NB4 (cell line): ENCODE measurements around the gene TDRD6.

Source experiments
- MYC ChIP-seq: IDR thresholded peaks from 2 replicates; pipeline ENCODE4 v1.6.1; 2011; ENCODE audit warnings: low read depth, low read length
- POLR2A ChIP-seq: IDR thresholded peaks from 2 replicates; pipeline ENCODE4 v1.6.1; 2011; ENCODE audit warnings: mild to moderate bottlenecking; ENCODE audit not compliant: insufficient read length; ENCODE audit errors: extremely low read depth
- TF ChIP-seq, protein P1 (sequence below): IDR thresholded peaks from one replicate; pipeline ENCODE4 v1.5.1; 2012; ENCODE audit warnings: low read depth, low read length
- TF ChIP-seq, protein P2 (sequence below): IDR thresholded peaks from 2 replicates; pipeline ENCODE4 v1.6.1; 2011; ENCODE audit warnings: low read depth, low read length

DNA sequence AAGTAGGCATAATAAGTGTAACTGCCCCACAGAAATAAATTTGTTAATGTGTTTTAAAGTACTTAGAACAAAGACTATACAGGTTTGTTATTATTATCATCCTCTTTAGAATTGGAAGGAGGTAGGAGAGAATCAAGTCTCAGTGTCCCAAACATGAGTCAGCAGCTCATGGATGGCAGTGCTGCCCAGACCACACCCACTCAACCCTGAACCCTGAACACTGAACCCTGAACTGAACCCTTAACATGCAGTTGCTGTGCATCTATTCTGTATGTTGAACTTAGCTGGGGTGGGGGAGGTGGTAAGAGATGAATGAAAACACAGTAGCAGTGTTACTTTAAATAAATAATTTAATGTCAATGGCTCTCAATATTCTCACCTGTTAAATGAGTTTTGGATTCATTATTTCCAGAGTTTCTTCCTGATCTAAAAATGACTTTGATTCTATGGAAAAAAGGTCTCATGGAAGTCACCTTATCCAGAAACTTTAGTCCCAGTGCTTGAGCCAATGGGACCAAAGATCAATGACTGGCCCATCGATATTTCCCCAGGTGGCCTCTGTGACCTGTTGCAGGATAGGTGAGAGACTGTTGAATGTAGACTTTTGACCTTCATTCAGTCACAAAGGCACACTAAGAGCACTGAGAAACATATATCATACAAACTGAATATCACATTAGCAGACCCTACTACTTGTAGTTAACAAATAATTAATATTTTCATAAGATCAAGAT, 55.9 kb downstream of the TDRD6 start:
- TF ChIP-seq, protein P1, sequence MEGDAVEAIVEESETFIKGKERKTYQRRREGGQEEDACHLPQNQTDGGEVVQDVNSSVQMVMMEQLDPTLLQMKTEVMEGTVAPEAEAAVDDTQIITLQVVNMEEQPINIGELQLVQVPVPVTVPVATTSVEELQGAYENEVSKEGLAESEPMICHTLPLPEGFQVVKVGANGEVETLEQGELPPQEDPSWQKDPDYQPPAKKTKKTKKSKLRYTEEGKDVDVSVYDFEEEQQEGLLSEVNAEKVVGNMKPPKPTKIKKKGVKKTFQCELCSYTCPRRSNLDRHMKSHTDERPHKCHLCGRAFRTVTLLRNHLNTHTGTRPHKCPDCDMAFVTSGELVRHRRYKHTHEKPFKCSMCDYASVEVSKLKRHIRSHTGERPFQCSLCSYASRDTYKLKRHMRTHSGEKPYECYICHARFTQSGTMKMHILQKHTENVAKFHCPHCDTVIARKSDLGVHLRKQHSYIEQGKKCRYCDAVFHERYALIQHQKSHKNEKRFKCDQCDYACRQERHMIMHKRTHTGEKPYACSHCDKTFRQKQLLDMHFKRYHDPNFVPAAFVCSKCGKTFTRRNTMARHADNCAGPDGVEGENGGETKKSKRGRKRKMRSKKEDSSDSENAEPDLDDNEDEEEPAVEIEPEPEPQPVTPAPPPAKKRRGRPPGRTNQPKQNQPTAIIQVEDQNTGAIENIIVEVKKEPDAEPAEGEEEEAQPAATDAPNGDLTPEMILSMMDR = no peak
- no peak for TF ChIP-seq POLR2A
- TF ChIP-seq MYC = no peak
- TF ChIP-seq, protein P2, sequence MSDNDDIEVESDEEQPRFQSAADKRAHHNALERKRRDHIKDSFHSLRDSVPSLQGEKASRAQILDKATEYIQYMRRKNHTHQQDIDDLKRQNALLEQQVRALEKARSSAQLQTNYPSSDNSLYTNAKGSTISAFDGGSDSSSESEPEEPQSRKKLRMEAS = no peak
